Measurements from ENCODE around the gene CISD1.

DNA sequence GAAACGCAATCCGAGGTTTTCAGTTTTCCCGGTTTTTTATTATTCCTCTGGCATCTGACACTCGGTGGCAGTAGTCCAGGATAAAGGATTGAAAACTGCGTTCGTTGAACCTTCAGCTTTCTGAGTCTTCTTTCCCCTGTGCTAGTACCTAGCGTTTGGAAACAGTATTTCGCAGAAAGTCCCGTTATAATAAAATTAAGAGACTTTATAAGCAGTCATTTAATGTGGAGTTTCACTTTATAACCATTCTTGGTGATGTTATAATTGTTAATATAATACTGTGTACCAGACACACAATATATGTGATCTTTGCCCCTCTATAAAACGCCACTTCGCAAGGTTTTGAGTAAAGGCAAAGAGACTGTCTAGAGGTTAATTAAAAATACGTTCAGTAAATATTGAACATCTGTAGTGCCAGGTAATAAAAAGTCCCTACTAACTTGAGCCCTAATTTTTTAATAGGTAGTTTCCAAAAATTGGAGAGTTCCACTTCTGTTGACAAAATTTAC lies 874 bp downstream of the CISD1 start:
- TF ChIP-seq, protein P1, sequence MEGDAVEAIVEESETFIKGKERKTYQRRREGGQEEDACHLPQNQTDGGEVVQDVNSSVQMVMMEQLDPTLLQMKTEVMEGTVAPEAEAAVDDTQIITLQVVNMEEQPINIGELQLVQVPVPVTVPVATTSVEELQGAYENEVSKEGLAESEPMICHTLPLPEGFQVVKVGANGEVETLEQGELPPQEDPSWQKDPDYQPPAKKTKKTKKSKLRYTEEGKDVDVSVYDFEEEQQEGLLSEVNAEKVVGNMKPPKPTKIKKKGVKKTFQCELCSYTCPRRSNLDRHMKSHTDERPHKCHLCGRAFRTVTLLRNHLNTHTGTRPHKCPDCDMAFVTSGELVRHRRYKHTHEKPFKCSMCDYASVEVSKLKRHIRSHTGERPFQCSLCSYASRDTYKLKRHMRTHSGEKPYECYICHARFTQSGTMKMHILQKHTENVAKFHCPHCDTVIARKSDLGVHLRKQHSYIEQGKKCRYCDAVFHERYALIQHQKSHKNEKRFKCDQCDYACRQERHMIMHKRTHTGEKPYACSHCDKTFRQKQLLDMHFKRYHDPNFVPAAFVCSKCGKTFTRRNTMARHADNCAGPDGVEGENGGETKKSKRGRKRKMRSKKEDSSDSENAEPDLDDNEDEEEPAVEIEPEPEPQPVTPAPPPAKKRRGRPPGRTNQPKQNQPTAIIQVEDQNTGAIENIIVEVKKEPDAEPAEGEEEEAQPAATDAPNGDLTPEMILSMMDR (IDR thresholded peaks at IDR 0.05) = peak in 1 of 3 donors; percentile 11
- TF ChIP-seq EP300 (IDR thresholded peaks at IDR 0.05) = no peak
